Activated CD4-positive, alpha-beta T cell treated with anti-CD3 and anti-CD28 coated beads, Interleukin-2, amount 10 ng/mL, durations not matched to agents 24 days and 14 days (primary cell): ENCODE data around the gene PROC. TPM values are rescaled to one million over a fixed set of nuclear protein-coding genes. Genes with fewer than 3 reads are reported as not detected.

Experiments
- DNase-seq: peaks from one replicate; pipeline ENCODE4 v3.0.0; 2022
- H3K27ac Mint-ChIP-seq: one replicate; pipeline ENCODE4 v1.8.0; 2022; ENCODE audit warnings: mild to moderate bottlenecking, mixed read lengths
- H3K27me3 Mint-ChIP-seq: one replicate; pipeline ENCODE4 v1.8.0; 2022; ENCODE audit warnings: mixed read lengths
- H3K36me3 Mint-ChIP-seq: one replicate; pipeline ENCODE4 v1.8.0; 2022; ENCODE audit warnings: low read depth, mild to moderate bottlenecking, mixed read lengths
- H3K4me1 Mint-ChIP-seq: one replicate; pipeline ENCODE4 v1.8.0; 2021; ENCODE audit warnings: mixed read lengths
- H3K4me3 Mint-ChIP-seq: one replicate; pipeline ENCODE4 v1.8.0; 2022; ENCODE audit warnings: mild to moderate bottlenecking, moderate library complexity, mixed read lengths
- H3K9me3 Mint-ChIP-seq: one replicate; pipeline ENCODE4 v1.8.0; 2021; ENCODE audit warnings: mixed read lengths
- intact Hi-C: fragments of 100-400 bp; cut with micrococcal nuclease; formaldehyde crosslinking; loops from one replicate; pipeline ENCODE4 v1.15.1; 2023
- total RNA-seq: library from RNA; stranded (reverse); gene quantifications from 2 replicates; pipeline ENCODE4 v1.2.3, GENCODE V29; 2022

Gene PROC
- total RNA-seq, 1 donor from 2014 or later: 0.12 TPM

- peaks cover 63% of the 10 kb centered on the region for H3K4me1 Mint-ChIP-seq
- DNase-seq: peak; percentile 98
- H3K36me3 Mint-ChIP-seq: peaks cover 13% of the 10 kb centered on the region
- peak within 1 kb of the TSS; percentile 88 for H3K4me3 Mint-ChIP-seq
- no peaks in the 10 kb centered on the region for H3K27me3 Mint-ChIP-seq
- peak within 1 kb of the TSS; percentile 98 for H3K27ac Mint-ChIP-seq
- intact Hi-C loops: loop anchor here (1.0 to 5.0 kb wide), 8 partner anchors 10 to 729 kb away; partner anchors contain the start of genes IWS1 and WDR33
- H3K9me3 Mint-ChIP-seq: peaks cover 8% of the 10 kb centered on the region
Observed at GRCh38 chr2:127387655-127388422, 30.4 kb upstream of the PROC start, which contains the start of gene MAP3K2. TSS of gene MAP3K2 (minus strand) at chr2:127387975. CDS start at chr2:127343129, 44,846 bp downstream.

- Mint-ChIP-seq H3K27ac (peak overlapping the region; percentile 98), H3K36me3 (peaks cover 11% of the 10 kb centered on the region), H3K4me1 (peaks cover 62% of the 10 kb centered on the region), H3K27me3 (no peaks in the 10 kb centered on the region), H3K9me3 (peaks cover 13% of the 10 kb centered on the region), H3K4me3 (peak overlapping the region; percentile 83)
- no peak for DNase-seq
- intact Hi-C loops: loop anchor here (1.0 to 5.0 kb wide), 5 partner anchors 10 to 730 kb away; partner anchors contain the start of gene WDR33
Observed at GRCh38 chr2:127388423-127389164, 29.6 kb upstream of the PROC start.

- Mint-ChIP-seq H3K4me3 (no peak overlapping the region), H3K4me1 (peaks cover 57% of the 10 kb centered on the region), H3K27me3 (no peaks in the 10 kb centered on the region), H3K9me3 (peaks cover 13% of the 10 kb centered on the region), H3K27ac (peak overlapping the region; percentile 83), H3K36me3 (peaks cover 6% of the 10 kb centered on the region)
- DNase-seq: peak; percentile 78
- intact Hi-C loops: loop anchor here (2.0 to 5.0 kb wide), 3 partner anchors 308 to 731 kb away; partner anchors contain the start of gene WDR33
Observed at GRCh38 chr2:127389778-127390435, 28.3 kb upstream of the PROC start.

GRCh38 chr2:127392133-127392827, 25.9 kb upstream of the PROC start:
- Mint-ChIP-seq H3K36me3 (no peaks in the 10 kb centered on the region), H3K27me3 (no peaks in the 10 kb centered on the region), H3K9me3 (peaks cover 13% of the 10 kb centered on the region), H3K4me3 (no peak overlapping the region), H3K4me1 (peaks cover 40% of the 10 kb centered on the region), H3K27ac (peak overlapping the region; percentile 72)
- no peak for DNase-seq
- intact Hi-C loops: no loop called here

DNA sequence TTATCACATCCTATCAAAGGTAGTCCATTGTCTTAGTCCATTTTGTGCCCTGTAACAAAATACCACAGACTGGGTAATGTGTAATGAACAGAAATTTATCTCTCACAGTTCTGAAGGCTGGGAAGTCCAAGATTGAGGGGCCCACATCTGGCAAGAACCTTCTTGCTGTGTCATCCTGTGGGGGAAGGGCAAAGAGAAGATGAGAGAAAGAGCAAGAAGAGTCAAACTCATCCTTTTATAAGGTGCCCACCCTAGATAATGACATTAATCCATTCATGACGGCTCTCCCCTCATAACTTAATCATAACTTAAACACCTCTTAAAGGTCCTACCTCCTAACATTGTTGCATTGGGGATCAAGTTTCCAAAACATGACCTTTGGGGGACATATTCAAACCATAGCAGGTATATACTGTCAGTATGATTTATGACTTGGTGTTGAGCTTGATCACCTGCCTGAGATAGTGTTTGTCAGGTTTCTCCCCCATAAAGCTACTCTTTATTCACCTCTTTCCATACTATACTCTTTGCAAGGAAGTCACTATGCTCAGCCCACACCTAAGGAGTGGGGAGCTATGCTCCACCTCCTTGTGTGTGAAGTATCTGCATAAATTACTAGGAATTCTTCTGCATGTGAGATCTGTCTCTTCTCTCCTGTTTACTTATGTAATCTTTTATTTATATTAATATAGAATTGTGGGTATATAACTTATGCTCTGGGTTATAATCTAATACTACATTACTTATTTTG, 25.2 kb upstream of the PROC start:
- Mint-ChIP-seq H3K27me3 (no peaks in the 10 kb centered on the region), H3K27ac (peak overlapping the region; percentile 72), H3K36me3 (no peaks in the 10 kb centered on the region), H3K9me3 (peaks cover 13% of the 10 kb centered on the region), H3K4me1 (peaks cover 42% of the 10 kb centered on the region), H3K4me3 (no peak overlapping the region)
- intact Hi-C loops: no loop called here
- no peak for DNase-seq

GRCh38 chr2:127394492-127394891, 23.7 kb upstream of the PROC start:
- H3K4me3 Mint-ChIP-seq: no peak overlapping the region
- no peak overlapping the region for H3K27ac Mint-ChIP-seq
- intact Hi-C loops: no loop called here

DNA sequence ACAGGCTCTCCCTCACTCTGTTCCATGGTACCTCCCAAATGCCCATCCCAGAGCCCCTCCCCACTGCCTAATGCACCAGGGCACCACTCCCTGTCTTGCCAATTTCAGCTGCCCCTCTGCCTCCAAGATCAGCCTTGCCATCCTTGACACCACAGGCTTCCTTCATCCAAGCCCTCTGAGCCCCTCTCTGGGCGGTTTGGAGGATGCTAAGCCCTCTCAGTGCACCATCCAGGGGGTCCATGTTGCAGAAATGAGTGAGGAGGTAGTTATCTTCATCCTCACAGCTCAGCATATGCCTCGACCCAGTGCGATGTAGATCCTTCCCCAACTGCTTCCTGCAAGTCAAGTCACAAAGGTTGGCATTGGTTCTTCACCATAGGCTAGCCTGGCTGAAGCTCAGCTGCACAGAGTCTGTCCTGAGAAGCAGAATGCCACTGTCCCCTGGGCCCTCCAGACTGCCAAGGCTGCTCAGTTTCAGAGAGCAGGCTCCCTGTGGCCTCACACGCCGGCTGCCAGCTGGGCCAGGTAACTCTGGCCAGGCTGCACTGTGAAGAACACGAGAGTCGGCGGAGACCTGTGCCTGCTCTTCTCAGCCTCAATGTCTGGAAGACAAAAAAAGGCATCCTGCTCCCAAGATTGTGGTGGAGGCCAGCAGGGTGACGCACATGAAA, 20.5 kb upstream of the PROC start:
- H3K27me3 Mint-ChIP-seq: peaks cover 2% of the 10 kb centered on the region
- peaks cover 24% of the 10 kb centered on the region for H3K4me1 Mint-ChIP-seq
- intact Hi-C loops: loop anchor here (1.0 to 2.0 kb wide), 2 partner anchors 9 to 75 kb away; no protein-coding TSS in a partner anchor
- DNase-seq: peak; percentile 56
- no peaks in the 10 kb centered on the region for H3K36me3 Mint-ChIP-seq
- peaks cover 6% of the 10 kb centered on the region for H3K9me3 Mint-ChIP-seq
- H3K4me3 Mint-ChIP-seq: no peak overlapping the region
- H3K27ac Mint-ChIP-seq: no peak overlapping the region

More at GRCh38 chr2:127394492-127394891, 23.7 kb upstream of the PROC start:
- Mint-ChIP-seq H3K36me3 (no peaks in the 10 kb centered on the region), H3K27me3 (peaks cover 2% of the 10 kb centered on the region), H3K9me3 (peaks cover 13% of the 10 kb centered on the region), H3K4me1 (peaks cover 37% of the 10 kb centered on the region)
- no peak for DNase-seq

DNA sequence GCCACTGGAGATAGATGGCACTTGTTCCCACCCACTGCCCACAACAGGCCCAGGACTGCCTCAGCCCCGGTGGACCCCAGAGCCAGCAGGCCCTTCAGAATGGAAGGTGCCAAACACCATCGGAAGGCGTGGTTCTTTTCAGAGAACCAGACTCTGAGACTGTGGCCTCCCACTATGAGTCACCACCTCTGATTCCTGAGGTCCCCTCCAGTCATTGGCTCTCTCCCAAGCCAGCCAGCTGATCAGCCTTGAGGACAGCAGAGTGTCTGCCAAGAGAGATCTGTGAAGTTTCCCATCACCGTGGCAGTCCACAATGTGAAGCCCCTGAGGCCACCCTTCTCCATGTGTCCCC, 20.0 kb upstream of the PROC start:
- peak overlapping the region; percentile 81 for H3K27ac Mint-ChIP-seq
- intact Hi-C loops: loop anchor here (1.0 kb wide), 1 partner anchor 10 kb away; no protein-coding TSS in a partner anchor
- H3K4me1 Mint-ChIP-seq: peaks cover 19% of the 10 kb centered on the region
- peaks cover under 1% of the 10 kb centered on the region for H3K9me3 Mint-ChIP-seq
- DNase-seq: peak; percentile 81
- H3K4me3 Mint-ChIP-seq: no peak overlapping the region
- no peaks in the 10 kb centered on the region for H3K36me3 Mint-ChIP-seq
- peaks cover 2% of the 10 kb centered on the region for H3K27me3 Mint-ChIP-seq

- Mint-ChIP-seq H3K27me3 (peaks cover 15% of the 10 kb centered on the region), H3K4me3 (no peak overlapping the region), H3K36me3 (no peaks in the 10 kb centered on the region), H3K27ac (no peak overlapping the region), H3K9me3 (no peaks in the 10 kb centered on the region), H3K4me1 (peaks cover 21% of the 10 kb centered on the region)
- intact Hi-C loops: no loop called here
- DNase-seq: peak; percentile 46
Observed at GRCh38 chr2:127400533-127400896, 17.7 kb upstream of the PROC start.

DNA sequence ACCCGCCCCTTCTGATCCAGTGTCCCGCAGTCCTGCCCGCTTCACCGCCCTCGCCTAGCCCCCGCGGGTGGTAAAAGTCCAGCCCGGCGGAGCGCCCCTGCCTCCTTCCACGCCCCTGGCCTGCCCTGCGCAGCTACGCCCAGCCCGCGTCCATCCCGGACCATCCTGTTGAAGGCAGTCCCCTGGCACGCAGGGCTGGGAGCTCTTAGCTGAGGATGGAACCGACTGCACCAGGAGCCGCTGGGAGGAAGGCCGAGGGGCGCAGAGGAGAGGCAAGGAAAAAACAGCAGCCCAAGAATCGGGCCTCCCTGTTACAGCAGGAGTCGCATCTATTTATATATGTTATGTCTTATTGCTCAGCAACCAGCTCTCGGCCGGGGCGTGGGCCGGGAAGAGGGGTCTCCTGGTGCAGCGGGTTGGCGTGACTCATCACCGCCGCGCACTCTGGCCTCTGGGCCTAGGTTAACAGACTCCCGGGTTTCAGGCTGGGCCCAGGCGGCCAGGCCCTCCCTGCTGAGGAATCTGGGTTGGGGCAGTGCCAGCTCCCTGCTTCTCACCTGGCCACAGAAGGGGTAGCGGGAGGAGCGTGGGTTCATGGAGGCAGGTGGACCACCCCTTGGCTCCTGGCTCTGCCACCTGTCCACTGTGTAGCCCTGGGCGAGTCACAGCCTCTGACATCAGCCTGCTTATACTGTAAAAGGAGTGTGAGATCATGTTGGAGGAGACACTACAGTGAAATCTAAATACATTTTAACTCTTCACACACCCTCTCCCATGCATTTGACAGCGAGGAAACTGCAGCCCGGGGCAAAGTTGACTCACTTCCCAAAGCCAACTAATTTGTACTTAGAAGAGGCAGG, 17.1 kb upstream of the PROC start:
- H3K27ac Mint-ChIP-seq: no peak overlapping the region
- peaks cover 15% of the 10 kb centered on the region for H3K27me3 Mint-ChIP-seq
- H3K4me3 Mint-ChIP-seq: no peak overlapping the region
- no peaks in the 10 kb centered on the region for H3K36me3 Mint-ChIP-seq
- DNase-seq: peak; percentile 53
- H3K9me3 Mint-ChIP-seq: no peaks in the 10 kb centered on the region
- intact Hi-C loops: no loop called here
- peaks cover 21% of the 10 kb centered on the region for H3K4me1 Mint-ChIP-seq

DNA sequence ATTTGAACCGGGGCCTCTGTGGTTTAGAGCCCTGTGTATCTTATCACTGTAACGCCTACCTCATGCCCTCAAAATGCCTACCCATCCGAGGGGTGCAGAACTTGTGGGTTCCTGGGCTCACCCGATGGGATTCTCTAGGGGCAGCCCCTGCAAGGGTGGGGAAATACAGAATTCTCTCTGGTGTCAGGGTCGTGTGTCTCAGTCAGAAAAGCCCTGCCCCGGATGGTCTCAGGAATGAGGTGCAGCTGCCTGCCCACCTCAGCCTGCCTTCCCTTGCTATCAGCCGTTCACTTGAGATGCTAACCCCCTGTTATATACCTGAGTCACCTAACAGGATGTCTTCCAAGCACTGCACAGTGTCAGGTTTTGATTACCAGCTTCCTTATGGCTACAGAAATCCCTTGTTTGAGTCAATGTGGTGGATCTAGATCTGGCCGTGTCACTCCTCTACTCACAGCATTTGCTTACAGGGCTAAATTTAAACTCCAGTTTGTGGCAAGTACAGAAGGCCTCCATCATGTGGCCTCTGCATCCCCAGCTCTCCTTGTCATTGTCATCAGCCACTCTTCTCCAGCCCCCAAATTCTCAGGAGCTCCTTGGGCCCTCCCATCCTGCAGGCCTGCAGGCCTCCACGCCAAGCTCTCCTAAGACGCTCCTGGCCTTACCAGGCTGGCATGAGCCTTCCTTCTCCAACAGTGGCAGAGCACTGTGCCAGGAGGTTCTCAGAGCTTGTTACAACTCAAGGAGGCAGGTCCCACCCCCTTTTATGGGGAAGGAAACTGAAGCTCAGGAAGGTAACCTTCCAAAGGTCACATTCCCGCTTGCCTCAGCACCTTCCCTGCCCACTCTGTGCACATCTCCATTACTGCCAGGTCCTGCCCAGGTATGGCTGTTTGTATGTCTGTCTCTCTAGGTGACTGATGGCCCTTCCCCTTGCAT, 16.2 kb upstream of the PROC start:
- intact Hi-C loops: loop anchor here (1.0 kb wide), 1 partner anchor 8 kb away; no protein-coding TSS in a partner anchor
- DNase-seq: no peak
- peaks cover 21% of the 10 kb centered on the region for H3K4me1 Mint-ChIP-seq
- peak overlapping the region; percentile 47 for H3K27ac Mint-ChIP-seq
- no peak overlapping the region for H3K4me3 Mint-ChIP-seq
- peaks cover 15% of the 10 kb centered on the region for H3K27me3 Mint-ChIP-seq
- H3K36me3 Mint-ChIP-seq: no peaks in the 10 kb centered on the region
- H3K9me3 Mint-ChIP-seq: no peaks in the 10 kb centered on the region
